C4-2B (cell line): ENCODE data around the gene ATP2B2.

Experiments
- CTCF ChIP-seq: fragments of 450-650 bp; conservative IDR thresholded peaks from 2 replicates; pipeline ENCODE4 v1.5.1; 2017; ENCODE audit warnings: mild to moderate bottlenecking
- ZFX ChIP-seq: fragments of 450-650 bp; IDR thresholded peaks from 2 replicates; pipeline ENCODE4 v1.6.1; 2017

- no peak for TF ChIP-seq CTCF
- no peak for TF ChIP-seq ZFX
Measured at GRCh38 chr3:10306156-10306555, 199.2 kb downstream of the ATP2B2 start.
